ENCODE data around the gene ZDHHC14.

Gene ZDHHC14

DNA sequence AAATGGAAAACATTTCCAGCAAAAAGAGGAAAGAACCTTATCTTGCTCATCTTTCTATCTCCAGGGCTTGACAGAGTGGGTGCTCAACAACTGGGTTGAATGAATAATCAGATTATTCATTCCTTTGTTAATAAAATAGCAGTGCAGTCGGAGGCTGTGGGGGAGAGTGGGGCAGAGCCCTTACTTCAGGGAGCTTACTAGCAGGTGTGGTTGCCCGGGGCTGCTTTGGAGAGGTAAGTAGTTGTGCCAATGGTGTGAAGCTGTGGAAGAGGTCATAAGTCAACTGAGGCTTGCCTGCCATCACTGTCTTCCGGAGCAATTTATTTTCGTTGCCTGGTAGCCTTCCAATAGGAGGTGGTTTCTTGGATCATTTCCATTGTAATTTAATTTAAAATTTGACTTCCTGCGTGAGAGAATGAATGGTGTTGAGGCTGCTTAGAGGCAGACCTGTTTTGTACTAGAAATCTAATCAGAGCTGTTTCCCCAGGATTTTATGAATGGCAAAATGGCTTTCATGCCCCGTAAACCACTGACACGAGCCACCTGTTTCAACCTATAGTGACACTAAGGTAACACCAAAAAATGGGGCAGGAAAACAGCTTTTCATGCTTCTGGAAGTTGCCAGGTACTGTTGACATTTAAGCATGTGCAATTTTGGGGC is 51.4 kb downstream of the ZDHHC14 start:
- H3K27me3 Mint-ChIP-seq, result no peaks in the 10 kb centered on the region
- peaks cover 30 to 45% of the 10 kb centered on the region in 2 donors for H3K4me1 Mint-ChIP-seq
- ATAC-seq (replicated peaks) (no peak), DNase-seq (no peak)
- no peaks in the 10 kb centered on the region for H3K9me3 Mint-ChIP-seq
- H3K27ac Mint-ChIP-seq, result no peak overlapping the region
- no peak overlapping the region for H3K4me3 Mint-ChIP-seq
- H3K36me3 Mint-ChIP-seq, result peaks cover 18 to 32% of the 10 kb centered on the region in 2 donors

DNA sequence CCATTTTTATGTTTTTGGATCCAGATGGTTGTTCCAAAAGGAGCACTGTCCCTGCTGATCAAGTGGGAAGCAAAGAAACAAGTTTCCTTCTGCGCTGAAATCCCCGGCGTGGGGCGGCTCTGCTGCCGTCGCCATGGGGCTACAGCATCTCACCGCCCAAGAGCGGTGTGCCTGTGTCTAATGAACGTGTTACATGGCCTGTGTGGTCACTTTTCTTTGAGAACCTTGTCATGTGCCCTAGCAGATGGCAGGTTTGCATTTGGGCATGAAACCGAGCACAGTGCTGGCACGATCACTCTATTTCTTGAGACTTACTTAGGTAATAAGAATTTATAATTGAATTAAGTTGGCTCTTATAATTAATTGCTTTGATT is 51.9 kb downstream of the ZDHHC14 start:
- DNase-seq (no peak), ATAC-seq (replicated peaks) (no peak)
- H3K27ac Mint-ChIP-seq, result no peak overlapping the region
- H3K36me3 Mint-ChIP-seq, result peaks cover 15 to 30% of the 10 kb centered on the region in 2 donors
- peaks cover 27 to 41% of the 10 kb centered on the region in 2 donors for H3K4me1 Mint-ChIP-seq
- H3K27me3 Mint-ChIP-seq, result no peaks in the 10 kb centered on the region
- H3K9me3 Mint-ChIP-seq, result no peaks in the 10 kb centered on the region
- no peak overlapping the region for H3K4me3 Mint-ChIP-seq

DNA sequence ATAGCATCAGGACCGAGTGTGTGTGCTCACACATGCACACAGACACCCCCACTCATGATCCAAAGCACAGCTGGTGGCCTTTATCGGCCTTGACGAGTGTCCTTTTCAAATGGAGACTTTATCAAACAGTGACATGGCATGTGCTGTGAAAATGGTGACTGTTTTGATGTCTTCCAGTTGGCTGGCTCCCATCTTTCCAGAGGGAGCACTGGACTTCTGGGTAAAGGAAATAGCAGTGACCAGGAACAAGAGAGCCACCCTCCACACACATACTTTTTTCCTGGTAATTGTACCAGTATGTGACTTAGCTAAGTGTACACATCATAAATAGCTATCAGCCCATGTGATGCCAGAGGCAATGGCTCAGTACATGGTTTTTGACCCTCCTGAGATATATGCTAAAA is 52.7 kb downstream of the ZDHHC14 start:
- ATAC-seq (replicated peaks) (no peak), DNase-seq (no peak)
- Mint-ChIP-seq H3K9me3 (no peaks in the 10 kb centered on the region), H3K4me3 (no peak overlapping the region), H3K4me1 (peaks cover 27 to 36% of the 10 kb centered on the region in 2 donors), H3K27me3 (no peaks in the 10 kb centered on the region), H3K27ac (no peak overlapping the region), H3K36me3 (peaks cover 13 to 36% of the 10 kb centered on the region in 2 donors)

DNA sequence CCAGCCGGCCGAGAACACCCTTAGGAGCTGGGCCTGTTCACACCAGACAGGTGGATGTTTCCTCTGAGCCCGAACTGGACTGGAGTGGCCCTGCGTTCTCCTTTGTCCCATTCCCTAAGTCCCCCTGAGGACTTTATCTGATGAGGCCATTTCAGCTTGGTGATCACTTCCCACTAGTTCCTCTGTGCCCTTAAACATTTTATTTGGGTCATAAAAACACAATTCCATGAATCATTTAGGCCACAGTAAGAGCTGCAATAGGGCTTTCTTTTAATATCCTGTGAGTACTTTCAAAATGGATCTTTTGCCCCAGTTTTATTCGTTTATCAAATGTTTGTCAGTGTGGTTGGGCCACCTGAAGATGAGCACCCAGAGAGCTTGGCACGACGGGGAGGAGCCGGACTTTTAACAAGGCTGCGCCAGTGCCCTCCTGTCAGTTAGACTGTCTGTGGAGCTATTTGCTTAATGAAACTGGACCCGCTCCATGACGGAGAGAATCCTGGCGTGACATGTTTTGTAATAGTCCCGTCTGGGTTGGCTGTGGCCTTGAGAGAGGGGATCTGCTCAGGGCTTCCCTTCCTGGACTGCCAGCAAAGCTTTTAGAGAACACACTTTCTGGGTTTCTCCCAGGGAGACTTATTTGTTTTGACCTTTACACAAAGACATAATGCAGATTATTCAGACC is 53.5 kb downstream of the ZDHHC14 start:
- Mint-ChIP-seq H3K27ac (no peak overlapping the region), H3K36me3 (peaks cover 17 to 38% of the 10 kb centered on the region in 2 donors), H3K4me1 (peaks cover 23 to 28% of the 10 kb centered on the region in 2 donors), H3K4me3 (no peak overlapping the region), H3K9me3 (no peaks in the 10 kb centered on the region), H3K27me3 (no peaks in the 10 kb centered on the region)
- ATAC-seq (replicated peaks) (no peak), DNase-seq (no peak)

DNA sequence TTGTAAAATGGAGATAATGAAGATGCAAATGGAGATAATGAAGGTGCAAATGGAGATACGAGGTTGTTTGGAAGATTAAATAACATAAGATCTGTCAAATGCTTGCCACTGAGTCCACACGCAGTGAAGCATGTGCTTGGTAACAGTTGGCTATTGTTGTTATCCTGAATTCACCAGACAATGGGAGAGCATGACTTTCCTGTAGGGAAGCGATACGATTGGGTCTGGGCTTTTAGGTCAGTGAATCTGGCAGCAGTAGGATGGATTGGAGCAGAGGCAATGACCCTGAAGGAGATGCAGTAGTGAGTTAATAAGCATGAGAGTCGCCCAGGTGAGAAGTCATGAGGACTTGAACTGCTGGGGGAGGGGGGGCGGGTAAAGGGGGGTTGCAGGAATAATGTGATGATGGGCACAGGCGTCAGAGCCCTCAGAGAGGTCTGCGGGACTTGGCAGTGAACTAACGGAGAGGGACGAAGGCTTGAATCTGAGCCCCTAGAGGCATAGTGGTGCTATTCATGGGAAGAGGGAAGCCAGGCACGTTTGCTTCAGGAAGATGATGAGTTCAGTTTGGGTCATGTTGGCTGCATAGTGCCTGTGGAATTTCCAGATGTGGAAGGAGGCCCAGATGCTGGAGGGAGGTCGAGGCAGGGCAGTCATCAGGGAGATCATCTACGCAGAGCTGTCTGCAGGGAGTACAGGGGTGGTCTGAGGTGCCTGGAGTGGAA is 55.4 kb downstream of the ZDHHC14 start:
- DNase-seq (no peak), ATAC-seq (replicated peaks) (no peak)
- Mint-ChIP-seq H3K4me1 (peaks cover 10 to 13% of the 10 kb centered on the region in 2 donors), H3K36me3 (peaks cover 17 to 51% of the 10 kb centered on the region in 2 donors), H3K27me3 (no peaks in the 10 kb centered on the region), H3K27ac (no peak overlapping the region), H3K4me3 (no peak overlapping the region), H3K9me3 (peaks cover 0 to 5% of the 10 kb centered on the region in 2 donors)

DNA sequence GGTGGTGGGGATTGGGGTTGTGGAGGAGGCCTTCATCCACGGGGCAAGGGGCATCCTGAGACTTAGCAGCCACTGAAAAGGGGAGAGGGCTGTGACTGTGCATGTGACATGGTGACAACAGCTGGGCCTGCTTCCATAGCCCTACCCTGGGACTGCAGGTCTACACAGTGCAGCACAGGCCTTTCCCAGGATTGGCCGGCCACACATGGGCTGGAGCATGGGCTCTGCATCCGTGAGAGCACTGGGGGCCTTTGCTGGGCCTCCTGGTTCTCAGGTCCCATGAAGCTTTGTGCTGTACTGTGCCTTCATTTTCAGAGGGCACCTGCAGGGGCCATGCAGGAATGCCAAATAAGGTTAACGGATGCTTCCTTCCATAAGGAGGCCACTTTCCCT is 56.0 kb downstream of the ZDHHC14 start:
- Mint-ChIP-seq H3K27ac (no peak overlapping the region), H3K27me3 (no peaks in the 10 kb centered on the region), H3K4me3 (no peak overlapping the region), H3K4me1 (peaks cover 8 to 13% of the 10 kb centered on the region in 2 donors), H3K9me3 (peaks cover 0 to 5% of the 10 kb centered on the region in 2 donors), H3K36me3 (peaks cover 17 to 52% of the 10 kb centered on the region in 2 donors)
- DNase-seq, result no peak
- ATAC-seq (replicated peaks), result no peak

DNA sequence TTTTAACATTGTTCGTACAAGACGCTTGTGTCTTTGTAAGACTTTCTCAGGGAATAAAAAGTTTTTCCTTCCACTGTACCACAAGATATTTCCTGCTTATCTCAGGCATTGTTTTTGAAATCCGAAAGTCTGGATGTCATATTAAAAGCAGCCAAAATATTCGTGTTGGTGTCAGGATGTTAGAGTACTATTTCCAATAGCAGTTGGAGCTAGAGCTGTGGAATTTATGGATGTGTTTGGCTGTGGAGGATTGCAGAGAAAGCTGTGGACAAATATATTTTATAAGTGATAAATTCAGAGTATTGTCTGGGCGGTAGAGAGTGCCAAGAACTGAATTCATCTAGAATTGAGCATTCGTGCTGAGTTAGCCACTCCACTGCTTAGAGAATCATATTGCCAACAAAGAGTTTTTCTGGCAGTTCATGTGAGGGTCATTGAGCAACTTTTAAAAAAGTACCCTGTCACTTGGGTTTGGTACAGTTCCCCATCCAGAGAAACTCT is 57.7 kb downstream of the ZDHHC14 start:
- Mint-ChIP-seq H3K27ac (no peak overlapping the region), H3K4me3 (no peak overlapping the region), H3K4me1 (peaks cover 20% of the 10 kb centered on the region in 2 donors), H3K27me3 (no peaks in the 10 kb centered on the region), H3K9me3 (peaks cover 5 to 14% of the 10 kb centered on the region in 2 donors), H3K36me3 (peaks cover 31 to 66% of the 10 kb centered on the region in 2 donors)
- no peak for DNase-seq
- ATAC-seq (replicated peaks), result no peak

DNA sequence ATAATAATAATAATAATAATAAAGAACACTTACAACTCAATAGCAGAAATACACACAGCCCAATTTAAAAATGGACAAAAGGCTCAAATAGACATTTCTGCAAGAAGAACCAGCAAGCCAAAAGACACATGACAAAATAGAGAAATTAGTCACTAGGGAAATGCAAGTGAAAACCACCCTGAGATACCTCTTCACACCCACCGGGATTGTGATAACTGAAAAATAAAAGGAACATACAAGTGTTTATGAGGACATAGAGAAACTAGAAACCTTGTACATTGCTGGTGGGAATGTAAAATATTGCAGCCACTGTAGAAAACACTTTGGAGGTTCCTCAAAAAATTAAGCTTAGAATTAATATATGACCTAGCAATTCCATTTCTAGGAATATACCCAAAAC is 59.2 kb downstream of the ZDHHC14 start:
- H3K4me1 Mint-ChIP-seq, result peaks cover 22 to 27% of the 10 kb centered on the region in 2 donors
- H3K27me3 Mint-ChIP-seq, result no peaks in the 10 kb centered on the region
- no peak overlapping the region for H3K4me3 Mint-ChIP-seq
- peaks cover 36 to 75% of the 10 kb centered on the region in 2 donors for H3K36me3 Mint-ChIP-seq
- no peak for ATAC-seq (replicated peaks)
- H3K27ac Mint-ChIP-seq, result no peak overlapping the region
- peaks cover 5 to 16% of the 10 kb centered on the region in 2 donors for H3K9me3 Mint-ChIP-seq
- DNase-seq, result no peak

DNA sequence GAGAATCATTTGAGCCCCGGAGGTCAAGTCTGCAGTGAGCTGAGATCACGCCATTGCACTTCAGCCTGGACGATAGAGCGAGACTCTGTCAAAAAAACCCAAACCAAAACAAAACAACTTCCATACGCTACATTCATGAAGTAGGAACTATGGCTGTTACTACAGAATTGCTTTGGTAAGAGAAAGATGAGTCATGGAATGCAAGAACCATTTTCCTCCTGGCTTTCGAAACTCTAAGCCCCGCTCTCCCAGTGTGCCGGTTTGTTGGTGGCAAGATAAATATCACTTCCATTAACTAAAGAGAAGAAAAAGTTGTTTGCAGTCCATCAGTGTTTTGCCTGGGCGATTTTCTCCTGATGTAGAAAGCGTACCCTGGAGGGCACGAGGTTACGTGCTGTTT is 61.3 kb downstream of the ZDHHC14 start:
- DNase-seq (no peak), ATAC-seq (replicated peaks) (no peak)
- Mint-ChIP-seq H3K4me3 (no peak overlapping the region), H3K4me1 (peaks cover 16 to 19% of the 10 kb centered on the region in 2 donors), H3K9me3 (peaks cover 5 to 16% of the 10 kb centered on the region in 2 donors), H3K36me3 (peaks cover 34 to 76% of the 10 kb centered on the region in 2 donors), H3K27ac (peak overlapping the region; percentile 20), H3K27me3 (no peaks in the 10 kb centered on the region)

DNA sequence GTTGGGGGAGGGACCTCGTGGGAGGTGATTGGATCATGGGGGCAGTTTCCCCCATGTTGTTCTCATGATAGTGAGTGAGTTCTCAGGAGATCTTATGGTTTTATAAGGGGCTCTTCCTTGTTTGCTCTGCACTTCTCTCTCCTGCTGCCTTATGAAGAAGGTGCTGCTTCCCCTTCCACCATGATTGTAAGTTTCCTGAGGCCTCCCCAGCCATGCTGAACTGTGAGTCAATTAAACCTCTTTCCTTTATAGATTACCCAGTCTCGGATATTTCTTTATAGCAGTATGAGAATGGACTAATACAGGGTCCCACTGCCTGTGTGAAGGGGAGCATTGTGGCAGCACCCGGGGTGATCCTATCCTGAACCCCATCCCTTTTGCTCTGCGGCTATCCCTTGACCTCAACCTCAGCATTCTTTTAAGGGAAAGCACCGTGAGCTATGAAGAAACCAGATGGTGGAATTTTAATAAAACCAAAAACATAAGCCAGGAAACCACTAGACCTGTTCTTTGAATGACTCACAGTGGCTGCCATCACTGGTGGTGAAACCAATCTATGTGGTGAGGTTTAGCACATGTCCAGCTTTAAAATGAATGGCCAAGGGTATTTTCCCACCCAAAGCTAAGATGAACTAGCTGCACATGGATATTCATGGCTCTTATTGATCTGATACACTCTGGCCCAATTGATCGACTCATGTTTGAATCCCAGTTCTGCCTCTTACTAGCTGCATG is 62.2 kb downstream of the ZDHHC14 start:
- ATAC-seq (replicated peaks), result peak; percentile 92 to 93
- Mint-ChIP-seq H3K4me1 (peaks cover 19 to 20% of the 10 kb centered on the region in 2 donors), H3K9me3 (peaks cover 5 to 16% of the 10 kb centered on the region in 2 donors), H3K27ac (peak overlapping the region; percentile 95), H3K4me3 (peak overlapping the region; percentile 3 to 62), H3K36me3 (peaks cover 34 to 73% of the 10 kb centered on the region in 2 donors), H3K27me3 (no peaks in the 10 kb centered on the region)
- DNase-seq, result peak; percentile 32

DNA sequence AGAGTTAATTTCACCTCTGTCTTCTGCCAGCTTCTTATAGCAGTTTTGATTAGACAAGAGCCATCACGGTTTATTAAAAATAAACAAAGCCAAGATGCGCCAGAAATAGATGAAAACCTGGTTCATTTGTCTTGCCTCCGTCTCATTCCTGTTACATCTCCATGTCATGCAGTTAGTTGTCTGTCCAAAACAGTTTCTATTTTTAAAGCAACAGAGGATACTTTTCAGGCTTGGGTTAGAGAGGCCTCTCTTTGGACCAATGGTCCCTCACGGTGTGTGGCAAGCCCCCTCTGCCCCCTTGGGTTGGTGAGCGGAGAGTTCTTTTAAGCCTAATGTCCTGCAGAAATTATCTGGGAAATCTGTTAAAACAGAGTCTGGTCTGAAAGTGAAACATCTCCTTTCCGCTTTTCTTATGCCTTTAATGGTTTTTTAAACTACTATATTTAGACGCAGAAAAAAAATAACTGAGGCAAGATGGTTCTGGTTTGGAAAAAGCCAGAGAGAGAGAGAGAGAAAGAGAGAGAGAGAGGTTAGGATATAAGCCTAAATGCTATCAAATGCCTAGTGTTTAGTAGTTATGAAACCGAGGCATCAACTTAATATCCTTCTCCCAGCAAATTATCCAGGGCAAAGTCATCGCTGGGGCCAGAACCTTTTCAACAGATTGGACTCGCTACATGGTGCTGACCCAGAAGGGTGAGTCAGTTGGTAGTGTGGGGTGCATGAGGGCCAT is 64.5 kb downstream of the ZDHHC14 start:
- ATAC-seq (replicated peaks) (no peak), DNase-seq (no peak)
- Mint-ChIP-seq H3K4me3 (no peak overlapping the region), H3K36me3 (peaks cover 30 to 56% of the 10 kb centered on the region in 2 donors), H3K9me3 (peaks cover 5 to 16% of the 10 kb centered on the region in 2 donors), H3K27ac (no peak overlapping the region), H3K27me3 (no peaks in the 10 kb centered on the region), H3K4me1 (peaks cover 20 to 31% of the 10 kb centered on the region in 2 donors)

DNA sequence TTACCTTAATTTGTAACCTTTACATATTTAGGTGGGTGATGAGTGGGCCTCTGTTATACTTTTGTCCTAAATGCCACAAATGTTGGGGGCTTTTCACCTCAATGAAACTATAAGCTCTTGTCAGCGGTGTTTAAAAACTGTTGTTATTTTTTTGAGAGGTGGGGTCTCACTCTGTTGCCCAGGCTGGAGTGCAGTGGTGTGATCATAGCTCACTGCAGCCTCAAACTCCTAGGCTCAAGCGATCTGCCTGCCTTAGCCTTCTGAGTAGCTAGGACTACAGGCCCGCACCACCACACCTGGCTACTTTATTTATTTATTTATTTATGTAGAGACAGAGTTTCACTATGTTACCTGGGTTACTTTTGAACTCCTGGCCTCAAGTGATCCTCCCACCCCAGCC is 66.7 kb downstream of the ZDHHC14 start:
- H3K27ac Mint-ChIP-seq, result no peak overlapping the region
- H3K4me1 Mint-ChIP-seq, result peaks cover 26 to 46% of the 10 kb centered on the region in 2 donors
- H3K9me3 Mint-ChIP-seq, result peaks cover 5 to 9% of the 10 kb centered on the region in 2 donors
- H3K4me3 Mint-ChIP-seq, result no peak overlapping the region
- no peak for DNase-seq
- no peaks in the 10 kb centered on the region for H3K27me3 Mint-ChIP-seq
- no peak for ATAC-seq (replicated peaks)
- H3K36me3 Mint-ChIP-seq, result peaks cover 19 to 42% of the 10 kb centered on the region in 2 donors

DNA sequence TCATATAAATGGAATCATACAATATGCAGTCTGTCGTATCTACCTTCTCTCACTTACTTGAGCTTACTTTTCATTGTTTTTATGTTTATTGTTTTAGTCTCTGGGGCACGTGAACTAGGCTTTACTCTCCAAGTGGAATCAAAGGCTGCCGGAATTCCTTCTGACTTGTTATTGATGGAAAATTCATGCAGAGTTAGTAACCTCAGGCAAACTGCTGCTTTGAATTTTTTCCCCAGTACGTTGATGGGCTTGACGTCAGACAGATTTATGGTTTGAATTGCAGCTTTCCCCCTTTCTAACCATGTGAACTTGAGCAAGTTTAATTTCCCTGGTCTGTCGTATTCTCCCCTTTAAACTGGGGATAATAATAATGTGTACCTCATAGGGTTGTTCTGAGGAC is 68.6 kb downstream of the ZDHHC14 start:
- Mint-ChIP-seq H3K9me3 (no peaks in the 10 kb centered on the region), H3K4me3 (no peak overlapping the region), H3K36me3 (peaks cover 11 to 34% of the 10 kb centered on the region in 2 donors), H3K27ac (peak overlapping the region; percentile 6), H3K4me1 (peaks cover 21 to 50% of the 10 kb centered on the region in 2 donors), H3K27me3 (no peaks in the 10 kb centered on the region)
- ATAC-seq (replicated peaks) (no peak), DNase-seq (no peak)

Data from stimulated activated naive B cell treated with anti-CD40 and anti-IgM and Interleukin-4, amounts not matched to agents 10 μg/mL and 1 μg/mL and 100 μg/mL, for 72 hours (primary cell).